Frontal cortex (tissue), 4 donors: Measurements from ENCODE around the gene CYP3A5. TPM values are rescaled to one million over a fixed set of nuclear protein-coding genes. Genes with fewer than 3 reads are reported as not detected.
"Not testable (repeated sequence)": the region's sequence is repeated elsewhere in the genome, so short reads cannot be mapped to it uniquely, and the experiment has no call there.

Source experiments
- DNase-seq, 2 donors: peaks; one replicate each; pipeline ENCODE4 v3.0.0; 2012; ENCODE audit warnings: low spot score in 2 of 2
- FAIRE-seq: peaks from 2 replicates; lab custom pipeline; 2012; peaks lifted over from hg19 to GRCh38; lab: Jason Lieb, UNC
- total RNA-seq: library from RNA; depleted of rRNA; stranded (reverse); fragments of >200 nt; gene quantifications from one replicate; pipeline ENCODE4 v1.2.3, GENCODE V29; 2014
- donor health status: control.
- donor health status: control.
- donor health status: control.

The CYP3A5 gene
- total RNA-seq, 1 donor from 2014 or later, result 1.6 TPM

GRCh38 chr7:99690918-99691317 lies 11.1 kb upstream of the CYP3A5 start:
- DNase-seq, FAIRE-seq: not testable (repeated sequence)

GRCh38 chr7:99685871-99686608 lies 6.2 kb upstream of the CYP3A5 start:
- not testable (repeated sequence) for FAIRE-seq, DNase-seq

GRCh38 chr7:99685129-99685758 lies 5.4 kb upstream of the CYP3A5 start:
- no peak for DNase-seq
- FAIRE-seq, result no peak

GRCh38 chr7:99679032-99679399 lies 780 bp downstream of the CYP3A5 start:
- FAIRE-seq (no peak), DNase-seq (no peak)

GRCh38 chr7:99677648-99678045 lies 2.1 kb downstream of the CYP3A5 start:
- FAIRE-seq (no peak), DNase-seq (no peak)

- no peak for DNase-seq
- no peak for FAIRE-seq
Measured at GRCh38 chr7:99677013-99677647, 2.7 kb downstream of the CYP3A5 start.

- DNase-seq, result no peak
- no peak for FAIRE-seq
Measured at GRCh38 chr7:99674995-99675742, 4.6 kb downstream of the CYP3A5 start.

GRCh38 chr7:99672573-99672972 lies 7.2 kb downstream of the CYP3A5 start:
- DNase-seq (no peak), FAIRE-seq (no peak)

GRCh38 chr7:99669782-99670181 lies 10.0 kb downstream of the CYP3A5 start:
- no peak for DNase-seq
- no peak for FAIRE-seq

GRCh38 chr7:99668541-99668940 lies 11.3 kb downstream of the CYP3A5 start:
- DNase-seq (no peak), FAIRE-seq (no peak)

GRCh38 chr7:99667179-99667578 lies 12.6 kb downstream of the CYP3A5 start:
- DNase-seq (no peak), FAIRE-seq (no peak)

- no peak for FAIRE-seq
- no peak for DNase-seq
Measured at GRCh38 chr7:99666013-99666395, 13.8 kb downstream of the CYP3A5 start.

- DNase-seq (no peak), FAIRE-seq (no peak)
Measured at GRCh38 chr7:99665312-99666012, 14.3 kb downstream of the CYP3A5 start.

GRCh38 chr7:99657879-99658278 lies 21.9 kb downstream of the CYP3A5 start:
- not testable (repeated sequence) for DNase-seq, FAIRE-seq

- DNase-seq, FAIRE-seq: not testable (repeated sequence)
Measured at GRCh38 chr7:99654626-99655025, 25.2 kb downstream of the CYP3A5 start.

- no peak for FAIRE-seq
- DNase-seq, result no peak
Measured at GRCh38 chr7:99653754-99654153, 26.0 kb downstream of the CYP3A5 start.

GRCh38 chr7:99653269-99653668 lies 26.5 kb downstream of the CYP3A5 start:
- not testable (repeated sequence) for DNase-seq, FAIRE-seq

GRCh38 chr7:99652671-99653070 lies 27.1 kb downstream of the CYP3A5 start:
- FAIRE-seq (no peak), DNase-seq (no peak)

GRCh38 chr7:99651290-99651689 lies 28.5 kb downstream of the CYP3A5 start:
- DNase-seq (no peak), FAIRE-seq (no peak)

GRCh38 chr7:99648843-99649242 lies 31.0 kb downstream of the CYP3A5 start:
- no peak for DNase-seq
- FAIRE-seq, result no peak
